ENCODE data around the gene HES2.
"Not testable (repeated sequence)": the region's sequence is repeated elsewhere in the genome, so short reads cannot be mapped to it uniquely, and the experiment has no call there.

The HES2 gene

DNA sequence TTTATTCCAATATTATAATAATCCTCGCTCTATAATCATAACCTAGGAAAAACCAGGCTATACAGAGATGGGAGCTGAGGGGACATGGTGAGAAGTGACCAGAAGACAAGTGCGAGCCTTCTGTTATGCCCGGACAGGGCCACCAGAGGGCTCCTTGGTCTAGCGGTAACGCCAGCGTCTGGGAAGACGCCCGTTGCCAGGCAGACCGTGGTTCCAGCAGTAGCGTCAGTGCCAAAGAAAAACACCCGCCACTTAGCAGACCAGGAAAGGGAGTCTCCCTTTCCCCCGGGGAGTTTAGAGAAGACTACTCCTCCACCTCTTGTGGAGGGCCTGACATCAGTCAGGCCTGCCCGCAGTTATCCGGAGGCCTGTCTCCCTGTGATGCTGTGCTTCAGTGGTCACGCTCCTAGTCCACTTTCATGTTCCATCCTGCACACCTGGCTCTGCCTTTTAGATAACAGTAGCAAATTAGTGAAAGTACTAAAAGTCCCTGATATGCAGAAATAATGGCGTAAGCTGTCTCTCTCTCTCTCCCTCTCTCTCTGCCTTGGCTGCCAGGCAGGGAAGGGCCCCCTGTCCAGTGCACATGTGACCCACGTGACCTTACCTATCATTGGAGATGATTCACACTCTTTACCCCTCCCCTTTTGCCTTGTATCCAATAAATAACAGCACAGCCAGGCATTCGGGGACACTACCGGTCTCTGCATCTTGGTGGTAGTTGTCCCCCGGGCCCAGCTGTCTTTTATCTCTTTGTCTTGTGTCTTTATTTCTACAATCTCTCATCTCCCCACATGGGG lies 56.4 kb downstream of the HES2 start:
- DNase-seq (ENCODE audit: low read depth), result peak; percentile 57
- not testable (repeated sequence) for H3K4me3 ChIP-seq (ENCODE audit: control insufficient read depth, low read depth, low read length)
- TF ChIP-seq, protein P1, sequence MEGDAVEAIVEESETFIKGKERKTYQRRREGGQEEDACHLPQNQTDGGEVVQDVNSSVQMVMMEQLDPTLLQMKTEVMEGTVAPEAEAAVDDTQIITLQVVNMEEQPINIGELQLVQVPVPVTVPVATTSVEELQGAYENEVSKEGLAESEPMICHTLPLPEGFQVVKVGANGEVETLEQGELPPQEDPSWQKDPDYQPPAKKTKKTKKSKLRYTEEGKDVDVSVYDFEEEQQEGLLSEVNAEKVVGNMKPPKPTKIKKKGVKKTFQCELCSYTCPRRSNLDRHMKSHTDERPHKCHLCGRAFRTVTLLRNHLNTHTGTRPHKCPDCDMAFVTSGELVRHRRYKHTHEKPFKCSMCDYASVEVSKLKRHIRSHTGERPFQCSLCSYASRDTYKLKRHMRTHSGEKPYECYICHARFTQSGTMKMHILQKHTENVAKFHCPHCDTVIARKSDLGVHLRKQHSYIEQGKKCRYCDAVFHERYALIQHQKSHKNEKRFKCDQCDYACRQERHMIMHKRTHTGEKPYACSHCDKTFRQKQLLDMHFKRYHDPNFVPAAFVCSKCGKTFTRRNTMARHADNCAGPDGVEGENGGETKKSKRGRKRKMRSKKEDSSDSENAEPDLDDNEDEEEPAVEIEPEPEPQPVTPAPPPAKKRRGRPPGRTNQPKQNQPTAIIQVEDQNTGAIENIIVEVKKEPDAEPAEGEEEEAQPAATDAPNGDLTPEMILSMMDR (conservative IDR thresholded peaks at IDR 0.05; ENCODE audit: control insufficient read depth, insufficient read depth, low read depth, low read length), result peak; percentile 46
